GM23338 (cell line): Measurements from ENCODE around the gene TRMT5. TPM values are rescaled to one million over a fixed set of nuclear protein-coding genes. Genes with fewer than 3 reads are reported as not detected.

ENCODE experiments used
- ATAC-seq: fragments of 200-7000 bp; cut with Tn5 transposase; 3 replicates; pipeline ENCODE4 v1.9.1; 2020
- DNase-seq: peaks from one replicate; pipeline ENCODE4 v3.0.0-alpha.2; 2015; ENCODE audit warnings: low spot score
- H2AFZ ChIP-seq: fragments of 200-600 bp; sonication (generic); 2 replicates; pipeline ENCODE4 v1.8.0; 2016; ENCODE audit warnings: antibody characterized with exemption, mild to moderate bottlenecking, moderate library complexity
- H3F3A ChIP-seq: fragments of 200-600 bp; sonication (generic); replicated peaks from 2 replicates; pipeline ENCODE4 v1.8.0; 2017; ENCODE audit warnings: antibody characterized with exemption, mixed run types, low read depth
- H3K27ac ChIP-seq: fragments of 200-600 bp; sonication (generic); 2 replicates; pipeline ENCODE4 v1.6.1; 2016; ENCODE audit warnings: low read depth
- H3K27me3 ChIP-seq: fragments of 200-600 bp; sonication (generic); 2 replicates; pipeline ENCODE4 v1.8.0; 2016; ENCODE audit warnings: mild to moderate bottlenecking, mixed run types, moderate library complexity; ENCODE audit not compliant: insufficient read depth
- H3K36me3 ChIP-seq: fragments of 200-600 bp; sonication (generic); 2 replicates; pipeline ENCODE4 v1.8.0; 2016; ENCODE audit warnings: mild to moderate bottlenecking; ENCODE audit not compliant: insufficient read depth
- H3K4me1 ChIP-seq: fragments of 200-600 bp; sonication (generic); 2 replicates; pipeline ENCODE4 v1.8.0; 2016; ENCODE audit warnings: mild to moderate bottlenecking, moderate library complexity; ENCODE audit not compliant: insufficient read depth
- H3K4me2 ChIP-seq: fragments of 200-600 bp; sonication (generic); 2 replicates; pipeline ENCODE4 v1.7.1; 2017; ENCODE audit warnings: mixed run types
- H3K4me3 ChIP-seq: fragments of 200-600 bp; sonication (generic); 2 replicates; pipeline ENCODE4 v1.6.1; 2016; ENCODE audit warnings: mixed run types
- H3K79me2 ChIP-seq: fragments of 200-600 bp; sonication (generic); replicated peaks from 2 replicates; pipeline ENCODE4 v1.8.0; 2017; ENCODE audit warnings: mild to moderate bottlenecking; ENCODE audit not compliant: insufficient read depth
- H3K9me2 ChIP-seq: fragments of 200-600 bp; sonication (generic); 2 replicates; pipeline ENCODE4 v1.8.0; 2017; ENCODE audit not compliant: insufficient read depth
- H4K20me1 ChIP-seq: fragments of 200-600 bp; sonication (generic); replicated peaks from 2 replicates; pipeline ENCODE4 v1.8.0; 2017; ENCODE audit warnings: mild to moderate bottlenecking; ENCODE audit not compliant: insufficient read depth
- H3K27ac Mint-ChIP-seq: 2 replicates; pipeline ENCODE4 v1.8.0; 2020; ENCODE audit warnings: inconsistent platforms, mild to moderate bottlenecking, moderate library complexity, mixed read lengths
- H3K27me3 Mint-ChIP-seq: 3 replicates; pipeline ENCODE4 v1.8.0; 2022; ENCODE audit warnings: low read depth, mild to moderate bottlenecking, moderate library complexity, mixed read lengths, inconsistent platforms; ENCODE audit not compliant: insufficient read depth, poor library complexity
- H3K36me3 Mint-ChIP-seq: 3 replicates; pipeline ENCODE4 v1.8.0; 2021; ENCODE audit warnings: low read depth, mild to moderate bottlenecking, inconsistent platforms, moderate library complexity, mixed read lengths
- H3K4me1 Mint-ChIP-seq: 3 replicates; pipeline ENCODE4 v1.8.0; 2020; ENCODE audit warnings: mild to moderate bottlenecking, inconsistent platforms, mixed read lengths
- H3K4me3 Mint-ChIP-seq: 3 replicates; pipeline ENCODE4 v1.8.0; 2021; ENCODE audit warnings: moderate library complexity, mild to moderate bottlenecking, inconsistent platforms, mixed read lengths
- H3K9me3 Mint-ChIP-seq: 3 replicates; pipeline ENCODE4 v1.8.0; 2020; ENCODE audit warnings: moderate library complexity, mild to moderate bottlenecking, inconsistent platforms, mixed read lengths
- CREB1 ChIP-seq: fragments of 250-450 bp; sonication (Bioruptor Pico); IDR thresholded peaks from 2 replicates; pipeline ENCODE4 v1.5.0; 2020; ENCODE audit warnings: low read depth, mild to moderate bottlenecking, moderate library complexity
- EZH2 ChIP-seq: fragments of 200-600 bp; sonication (generic); IDR thresholded peaks from one replicate; pipeline ENCODE4 v1.8.0; 2017; ENCODE audit warnings: antibody characterized with exemption, mild to moderate bottlenecking, low read depth; ENCODE audit not compliant: unreplicated experiment
- EZH2phosphoT487 ChIP-seq: fragments of 200-600 bp; sonication (generic); IDR thresholded peaks from one replicate; pipeline ENCODE4 v1.8.1; 2018; ENCODE audit warnings: antibody characterized with exemption; ENCODE audit not compliant: unreplicated experiment
- JUNB ChIP-seq: IDR thresholded peaks from one replicate; pipeline ENCODE4 v1.6.1; 2016; ENCODE audit warnings: antibody characterized with exemption; ENCODE audit not compliant: unreplicated experiment
- NANOG ChIP-seq: IDR thresholded peaks from 2 replicates; pipeline ENCODE4 v1.6.1; 2016; ENCODE audit warnings: antibody characterized with exemption, borderline replicate concordance
- POLR2AphosphoS5 ChIP-seq: IDR thresholded peaks from 2 replicates; pipeline ENCODE4 v1.6.1; 2016; ENCODE audit warnings: antibody characterized with exemption, low read depth
- REST ChIP-seq: IDR thresholded peaks from one replicate; pipeline ENCODE4 v1.6.1; 2018; ENCODE audit warnings: antibody characterized with exemption; ENCODE audit not compliant: unreplicated experiment
- STAT1 ChIP-seq: IDR thresholded peaks from one replicate; pipeline ENCODE4 v1.6.1; 2016; ENCODE audit warnings: antibody characterized with exemption; ENCODE audit not compliant: unreplicated experiment
- ZNF114 ChIP-seq: fragments of 250-450 bp; sonication (Bioruptor Pico); IDR thresholded peaks from 2 replicates; pipeline ENCODE4 v1.5.0; 2020; ENCODE audit warnings: mild to moderate bottlenecking, moderate library complexity
- ZNF331 ChIP-seq: fragments of 250-450 bp; sonication (Bioruptor Pico); IDR thresholded peaks from 2 replicates; pipeline ENCODE4 v1.5.0; 2020; ENCODE audit warnings: low read depth, mild to moderate bottlenecking, moderate library complexity
- polyA plus RNA-seq: library from polyadenylated mRNA; unstranded; fragments of >200 nt; fragmentation: Nextera tagmentation; extraction: Ambion mirVana; gene quantifications from 2 replicates; pipeline ENCODE4 v1.2.1, GENCODE V29; 2016
- total RNA-seq: library from RNA; depleted of rRNA; stranded (reverse); fragments of >200 nt; shearing (Covaris generic); gene quantifications from 2 replicates; pipeline ENCODE4 v1.2.3, GENCODE V29; 2014
- TF ChIP-seq, protein P1 (sequence below), 2 experiments: fragments of 200-600 bp in 1 of 2; sonication (generic) in 1 of 2; conservative IDR thresholded peaks; 2 replicates each; pipeline versions ENCODE4 v1.5.1 to v1.6.1; 2016 to 2017; ENCODE audit warnings: antibody characterized with exemption in 2 of 2, low read depth in 2 of 2, mild to moderate bottlenecking in 2 of 2, moderate library complexity in 1 of 2
- TF ChIP-seq, protein P2 (sequence below): IDR thresholded peaks from 2 replicates; pipeline ENCODE4 v1.6.1; 2016; ENCODE audit warnings: antibody characterized with exemption

Gene TRMT5
- total and polyA plus RNA-seq, 2 experiments from 2014 or later, result 9.8 to 18.4 TPM

GRCh38 chr14:60926002-60926401 is 54.9 kb downstream of the TRMT5 start (continued):
- TF ChIP-seq, protein P1, sequence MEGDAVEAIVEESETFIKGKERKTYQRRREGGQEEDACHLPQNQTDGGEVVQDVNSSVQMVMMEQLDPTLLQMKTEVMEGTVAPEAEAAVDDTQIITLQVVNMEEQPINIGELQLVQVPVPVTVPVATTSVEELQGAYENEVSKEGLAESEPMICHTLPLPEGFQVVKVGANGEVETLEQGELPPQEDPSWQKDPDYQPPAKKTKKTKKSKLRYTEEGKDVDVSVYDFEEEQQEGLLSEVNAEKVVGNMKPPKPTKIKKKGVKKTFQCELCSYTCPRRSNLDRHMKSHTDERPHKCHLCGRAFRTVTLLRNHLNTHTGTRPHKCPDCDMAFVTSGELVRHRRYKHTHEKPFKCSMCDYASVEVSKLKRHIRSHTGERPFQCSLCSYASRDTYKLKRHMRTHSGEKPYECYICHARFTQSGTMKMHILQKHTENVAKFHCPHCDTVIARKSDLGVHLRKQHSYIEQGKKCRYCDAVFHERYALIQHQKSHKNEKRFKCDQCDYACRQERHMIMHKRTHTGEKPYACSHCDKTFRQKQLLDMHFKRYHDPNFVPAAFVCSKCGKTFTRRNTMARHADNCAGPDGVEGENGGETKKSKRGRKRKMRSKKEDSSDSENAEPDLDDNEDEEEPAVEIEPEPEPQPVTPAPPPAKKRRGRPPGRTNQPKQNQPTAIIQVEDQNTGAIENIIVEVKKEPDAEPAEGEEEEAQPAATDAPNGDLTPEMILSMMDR (conservative IDR thresholded peaks at IDR 0.05; ENCODE audit: low read depth in 2 of 2), result no peak
- TF ChIP-seq STAT1, result no peak
- no peak for TF ChIP-seq EZH2
- no peak for TF ChIP-seq EZH2phosphoT487
- TF ChIP-seq POLR2AphosphoS5, result no peak
- TF ChIP-seq ZNF331 (CRISPR knock-in tag), result no peak
- TF ChIP-seq ZNF114 (CRISPR knock-in tag), result no peak
- TF ChIP-seq, protein P2, sequence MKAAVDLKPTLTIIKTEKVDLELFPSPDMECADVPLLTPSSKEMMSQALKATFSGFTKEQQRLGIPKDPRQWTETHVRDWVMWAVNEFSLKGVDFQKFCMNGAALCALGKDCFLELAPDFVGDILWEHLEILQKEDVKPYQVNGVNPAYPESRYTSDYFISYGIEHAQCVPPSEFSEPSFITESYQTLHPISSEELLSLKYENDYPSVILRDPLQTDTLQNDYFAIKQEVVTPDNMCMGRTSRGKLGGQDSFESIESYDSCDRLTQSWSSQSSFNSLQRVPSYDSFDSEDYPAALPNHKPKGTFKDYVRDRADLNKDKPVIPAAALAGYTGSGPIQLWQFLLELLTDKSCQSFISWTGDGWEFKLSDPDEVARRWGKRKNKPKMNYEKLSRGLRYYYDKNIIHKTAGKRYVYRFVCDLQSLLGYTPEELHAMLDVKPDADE, result no peak
- no peak for TF ChIP-seq REST
- TF ChIP-seq JUNB, result no peak
- TF ChIP-seq CREB1 (CRISPR knock-in tag), result no peak
- TF ChIP-seq NANOG, result no peak

DNA sequence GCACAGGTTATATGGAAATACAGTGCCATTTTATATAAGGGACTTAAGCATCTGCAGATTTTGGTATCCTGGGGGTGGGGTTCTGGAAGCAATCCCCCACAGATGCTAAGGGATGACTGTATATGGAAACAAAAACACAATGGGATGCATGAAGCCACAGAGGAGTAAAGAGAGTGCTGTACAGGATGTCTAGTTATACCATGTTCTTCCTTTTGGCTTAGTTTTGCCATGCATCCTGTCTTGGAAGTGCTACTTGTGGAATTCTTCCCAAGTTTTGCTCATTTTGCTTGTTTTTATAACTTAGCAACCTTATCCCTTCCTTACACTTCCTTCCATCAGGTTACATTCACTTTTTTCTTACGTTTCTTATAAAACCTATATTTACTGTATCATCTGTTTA is 55.6 kb downstream of the TRMT5 start:
- H3K36me3 ChIP-seq, result no peaks in the 10 kb centered on the region
- H3K27ac ChIP-seq, result no peak overlapping the region
- Mint-ChIP-seq H3K27me3 (no peaks in the 10 kb centered on the region), H3K36me3 (no peaks in the 10 kb centered on the region), H3K4me3 (no peak overlapping the region), H3K9me3 (no peaks in the 10 kb centered on the region), H3K4me1 (no peaks in the 10 kb centered on the region), H3K27ac (no peak overlapping the region)
- no peak for ATAC-seq
- H3K27me3 ChIP-seq, result no peaks in the 10 kb centered on the region
- no peak overlapping the region for H3K4me3 ChIP-seq
- no peaks in the 10 kb centered on the region for H3K4me1 ChIP-seq
- H3K79me2 ChIP-seq, result no peaks in the 10 kb centered on the region; the same call in 1 of the 2 replicates
- H3K9me2 ChIP-seq, result no peaks in the 10 kb centered on the region
- H2AFZ ChIP-seq, result no peak overlapping the region
- no peaks in the 10 kb centered on the region for H3F3A ChIP-seq
- no peak for DNase-seq
- H4K20me1 ChIP-seq, result no peaks in the 10 kb centered on the region
- H3K4me2 ChIP-seq, result no peak overlapping the region
- TF ChIP-seq POLR2AphosphoS5, result no peak
- no peak for TF ChIP-seq CREB1 (CRISPR knock-in tag)
- no peak for TF ChIP-seq JUNB
- TF ChIP-seq EZH2phosphoT487, result no peak
- no peak for TF ChIP-seq REST
- TF ChIP-seq, protein P2, result no peak
